GM13976 (cell line): ENCODE measurements around the gene TPM3.

Experiments used
- DNase-seq: peaks from one replicate; pipeline ENCODE4 v3.0.0; 2012; ENCODE audit warnings: low spot score
- CTCF ChIP-seq: IDR thresholded peaks from 2 replicates; pipeline ENCODE4 v1.5.1; 2012; ENCODE audit warnings: borderline replicate concordance, mild to moderate bottlenecking; ENCODE audit not compliant: insufficient read depth; ENCODE audit errors: extremely low read depth, missing control alignments, control extremely low read depth
- in situ Hi-C: fragments of 300-500 bp; cut with MboI; formaldehyde crosslinking; loops from one replicate; pipeline ENCODE4 v1.12.0; 2022; ENCODE audit warnings: low sequenced_read_pairs, mixed read lengths, inconsistent platforms; ENCODE audit not compliant: unreplicated experiment

The TPM3 gene

GRCh38 chr1:154190550-154190949, 1.4 kb downstream of the TPM3 start:
- no peak for TF ChIP-seq CTCF
- in situ Hi-C loops = loop anchor here (10.0 kb wide), 1 partner anchor 144 kb away; no protein-coding TSS in a partner anchor
- no peak for DNase-seq

DNA sequence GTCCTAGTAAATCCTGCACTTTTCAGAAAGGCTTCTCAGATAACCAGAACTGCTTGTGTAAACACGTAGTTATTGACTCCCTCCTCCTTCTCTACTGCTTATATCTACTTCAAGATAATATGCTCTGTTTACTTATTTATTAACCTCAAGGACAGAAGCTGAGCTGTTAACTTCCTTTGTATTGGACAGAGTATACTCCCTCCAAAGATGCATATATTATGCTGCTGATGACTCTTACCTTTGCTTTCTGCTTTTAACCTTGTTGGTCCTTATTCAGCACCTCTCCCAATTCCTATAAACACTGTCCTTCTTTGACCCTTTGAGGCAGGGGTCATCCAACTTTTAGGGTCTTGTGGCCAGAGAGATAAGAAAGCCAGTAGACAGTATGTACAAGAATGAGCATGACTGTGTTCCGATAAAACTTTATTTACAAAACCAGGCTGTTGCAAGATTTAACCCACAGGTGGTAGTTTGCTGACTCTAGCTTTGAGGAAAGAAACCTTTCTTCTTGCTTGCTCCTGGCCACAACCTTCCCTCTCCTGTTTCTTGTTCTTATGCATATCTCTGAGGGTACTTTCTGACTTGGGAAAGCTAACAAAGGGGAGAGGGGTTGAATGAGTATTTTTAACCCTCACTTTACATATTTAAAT, 4.9 kb downstream of the TPM3 start:
- DNase-seq = no peak
- in situ Hi-C loops = no loop called here
- no peak for TF ChIP-seq CTCF

DNA sequence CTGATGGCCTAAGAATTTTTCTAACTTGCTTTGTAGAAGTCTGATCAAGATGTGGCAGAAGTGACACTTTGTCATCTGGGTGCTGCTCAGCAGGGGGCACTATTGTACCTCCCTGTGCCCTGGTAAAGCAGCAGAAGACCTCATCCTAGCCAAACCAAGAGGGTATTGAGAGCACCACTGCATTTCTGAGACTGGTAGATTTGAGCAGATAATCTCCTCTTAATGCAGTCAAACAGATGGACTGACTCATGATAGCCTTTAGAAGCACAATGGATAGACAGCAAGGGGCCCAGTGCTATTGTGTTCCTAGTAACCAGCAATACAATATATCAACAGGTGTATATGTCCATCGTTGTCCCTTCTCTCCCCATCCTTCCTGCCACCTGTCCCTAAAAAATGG, 5.7 kb downstream of the TPM3 start:
- peak; percentile 62 for TF ChIP-seq CTCF
- peak; percentile 72 for DNase-seq
- in situ Hi-C loops = no loop called here

DNA sequence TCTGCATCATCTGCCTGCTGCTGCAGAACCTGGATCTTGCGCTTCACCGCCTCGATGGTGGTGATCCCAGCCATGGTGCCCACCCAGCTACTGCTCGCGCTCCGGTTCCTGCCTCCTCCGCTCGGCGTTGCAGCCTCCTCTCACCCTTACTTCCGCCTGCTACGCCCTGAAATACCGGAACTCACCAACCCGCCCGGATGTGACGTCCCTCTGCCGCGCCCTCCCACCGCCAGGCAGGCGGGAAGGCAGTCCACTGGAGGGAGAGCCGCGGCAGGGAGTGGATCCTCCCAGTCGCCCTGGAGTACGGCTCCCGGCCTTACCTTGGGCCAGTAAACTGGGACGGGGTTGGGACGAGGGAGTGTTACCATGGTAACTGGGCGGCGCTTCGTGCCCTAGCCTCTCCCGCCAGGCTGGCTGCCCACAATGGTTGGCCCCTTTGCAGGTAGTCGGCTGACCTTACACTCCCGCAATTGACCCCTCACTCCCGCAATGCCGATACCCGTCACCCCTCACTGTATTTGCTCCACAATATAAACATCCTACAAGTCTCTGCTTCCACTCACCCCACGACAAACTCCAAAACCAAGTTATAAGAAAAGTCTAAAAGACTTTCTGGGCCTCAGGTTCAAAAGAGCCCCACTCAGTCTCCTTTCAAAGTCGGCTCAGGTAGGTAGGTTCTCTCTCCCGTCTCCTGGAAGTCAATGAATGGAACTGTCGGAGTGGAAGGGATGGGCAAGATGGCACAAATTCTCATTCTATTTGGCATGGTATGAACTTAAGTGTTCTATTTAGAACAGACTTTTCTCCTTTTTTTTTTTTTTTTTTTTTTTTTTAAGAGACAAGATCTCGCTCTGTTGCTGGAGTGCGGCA, 8.6 kb downstream of the TPM3 start:
- in situ Hi-C loops = no loop called here

DNA sequence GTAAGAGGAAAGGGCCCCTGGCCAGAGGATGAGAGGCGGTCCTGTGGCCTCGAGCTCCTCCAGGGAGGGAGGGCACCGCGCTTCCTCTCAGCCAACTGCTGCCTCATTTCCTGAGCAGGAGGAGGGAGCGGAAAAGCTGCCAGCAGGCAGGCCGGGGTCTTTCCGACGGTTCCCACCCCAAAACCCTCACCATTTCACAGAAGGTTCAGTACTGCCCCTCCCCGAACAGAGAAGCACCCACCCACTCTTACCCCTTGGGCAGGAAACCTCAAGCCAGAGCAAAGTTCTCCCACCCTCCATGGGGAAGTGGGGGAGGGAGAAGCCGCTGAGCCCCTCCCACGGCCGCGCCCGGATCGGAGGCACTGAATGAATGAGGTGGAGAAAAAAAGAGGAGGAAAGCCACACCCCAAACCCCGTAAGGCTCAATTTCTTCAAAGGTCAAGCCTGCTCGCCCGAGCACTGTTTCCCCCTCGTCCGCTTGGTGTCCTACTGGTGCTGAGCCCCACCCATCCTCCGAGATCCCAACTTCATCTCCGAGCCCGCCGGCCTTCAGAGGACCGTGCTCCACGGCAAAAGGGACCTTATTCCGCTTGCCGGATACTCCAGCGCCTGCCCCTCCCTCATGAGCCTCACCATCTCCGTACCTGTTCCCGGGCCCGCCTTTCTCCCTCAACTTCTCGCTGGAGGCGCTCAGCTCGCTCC, 9.4 kb downstream of the TPM3 start:
- peak; percentile 85 for DNase-seq
- no peak for TF ChIP-seq CTCF
- in situ Hi-C loops = no loop called here

More for the DNA sequence above, 8.6 kb downstream of the TPM3 start:
- TF ChIP-seq CTCF = peak; percentile 2
- DNase-seq = peak; percentile 96

DNA sequence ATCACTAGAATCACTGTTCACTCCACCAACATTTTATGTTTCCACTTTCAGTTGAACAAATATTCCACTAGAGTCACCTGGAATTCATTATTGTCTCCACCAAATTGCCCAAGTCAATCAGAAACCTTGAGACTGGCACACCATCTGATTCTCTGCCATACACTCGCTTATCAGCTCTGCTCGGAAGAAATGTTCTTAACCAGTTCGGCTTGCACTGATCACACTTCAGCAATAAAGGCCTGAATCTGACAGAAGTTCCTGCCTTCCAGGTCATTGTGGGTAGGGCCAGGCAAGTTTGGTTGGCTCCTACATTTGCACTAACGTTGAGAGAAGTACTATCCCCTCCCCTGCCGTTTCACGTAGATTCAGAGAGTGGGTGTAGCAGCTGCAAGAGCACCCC, 10.0 kb downstream of the TPM3 start:
- in situ Hi-C loops = no loop called here
- no peak for TF ChIP-seq CTCF
- no peak for DNase-seq
